HG03064 (cell line): ENCODE results near the gene F2RL2.
A peak's percentile ranks its signal among the peaks of the same experiment; 100 is the strongest.

Source experiments
- ATAC-seq: cut with Tn5 transposase; IDR thresholded peaks from one replicate; pipeline ENCODE4 v1.9.1; 2021; ENCODE audit warnings: low read depth; ENCODE audit not compliant: unreplicated experiment

Gene F2RL2

GRCh38 chr5:76591366-76591765 is 31.8 kb downstream of the F2RL2 start:
- no peak for ATAC-seq

- ATAC-seq, result peak; percentile 93
Observed at GRCh38 chr5:76590027-76590426, 33.2 kb downstream of the F2RL2 start.

- ATAC-seq, result no peak
Observed at GRCh38 chr5:76586531-76586930, 36.7 kb downstream of the F2RL2 start.

- no peak for ATAC-seq
Observed at GRCh38 chr5:76585783-76586217, 37.4 kb downstream of the F2RL2 start.

- no peak for ATAC-seq
Observed at GRCh38 chr5:76583163-76584047, 39.8 kb downstream of the F2RL2 start.

- peak; percentile 89 for ATAC-seq
Observed at GRCh38 chr5:76582230-76583162, 40.7 kb downstream of the F2RL2 start.

GRCh38 chr5:76580981-76581380 is 42.2 kb downstream of the F2RL2 start:
- ATAC-seq, result no peak

- no peak for ATAC-seq
Observed at GRCh38 chr5:76579166-76579937, 43.9 kb downstream of the F2RL2 start.

- ATAC-seq, result no peak
Observed at GRCh38 chr5:76576996-76577395, 46.2 kb downstream of the F2RL2 start.

GRCh38 chr5:76576450-76576849 is 46.8 kb downstream of the F2RL2 start:
- ATAC-seq, result no peak

- no peak for ATAC-seq
Observed at GRCh38 chr5:76571559-76571958, 51.6 kb downstream of the F2RL2 start.

GRCh38 chr5:76570153-76570552 is 53.0 kb downstream of the F2RL2 start:
- no peak for ATAC-seq
